Body of pancreas (tissue), 4 donors: ENCODE results near the gene DMD.

Experiments used
- POLR2A ChIP-seq, 3 donors: fragments of 450-650 bp; IDR thresholded peaks; one replicate each; pipeline ENCODE4 v1.6.1; 2016; ENCODE audit warnings: antibody characterized with exemption in 3 of 3, mild to moderate bottlenecking in 2 of 3
- TF ChIP-seq, protein P1 (sequence below), 7 experiments: fragments of 450-650 bp in 4 of 7; fragments of 200-600 bp in 3 of 7; sonication (generic) in 3 of 7; IDR thresholded peaks; one replicate each; pipeline ENCODE4 v1.5.1; 2016 to 2019; ENCODE audit warnings: antibody characterized with exemption in 7 of 7

DNA sequence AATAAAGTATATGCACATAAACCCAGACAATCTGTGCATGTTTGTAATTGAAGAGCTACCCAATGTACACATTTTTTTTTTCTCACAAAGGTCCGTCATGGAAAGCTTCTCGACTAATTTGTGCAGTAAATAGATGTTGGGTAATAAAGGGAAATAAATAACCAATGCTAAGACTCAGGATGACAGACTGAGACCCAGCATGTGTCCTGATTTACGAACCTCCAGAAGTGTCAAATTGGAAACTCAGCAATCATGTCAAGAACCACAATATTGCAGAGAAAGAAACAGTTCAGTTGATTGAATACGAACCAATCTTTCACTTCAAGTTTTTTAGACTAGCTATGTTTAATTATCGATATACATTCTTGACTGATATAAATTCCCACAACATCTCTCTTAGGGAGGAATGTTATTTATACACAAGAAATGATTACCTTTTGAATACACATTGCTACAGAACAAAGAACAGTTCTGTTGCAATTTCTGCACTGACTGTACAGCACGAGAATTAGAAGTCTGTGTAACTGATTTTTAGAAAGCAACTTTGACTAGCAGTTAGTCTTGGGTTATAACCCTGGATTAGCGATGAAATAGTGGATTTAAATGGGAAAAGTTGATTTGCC lies 1513.9 kb downstream of the DMD start:
- TF ChIP-seq, protein P1, sequence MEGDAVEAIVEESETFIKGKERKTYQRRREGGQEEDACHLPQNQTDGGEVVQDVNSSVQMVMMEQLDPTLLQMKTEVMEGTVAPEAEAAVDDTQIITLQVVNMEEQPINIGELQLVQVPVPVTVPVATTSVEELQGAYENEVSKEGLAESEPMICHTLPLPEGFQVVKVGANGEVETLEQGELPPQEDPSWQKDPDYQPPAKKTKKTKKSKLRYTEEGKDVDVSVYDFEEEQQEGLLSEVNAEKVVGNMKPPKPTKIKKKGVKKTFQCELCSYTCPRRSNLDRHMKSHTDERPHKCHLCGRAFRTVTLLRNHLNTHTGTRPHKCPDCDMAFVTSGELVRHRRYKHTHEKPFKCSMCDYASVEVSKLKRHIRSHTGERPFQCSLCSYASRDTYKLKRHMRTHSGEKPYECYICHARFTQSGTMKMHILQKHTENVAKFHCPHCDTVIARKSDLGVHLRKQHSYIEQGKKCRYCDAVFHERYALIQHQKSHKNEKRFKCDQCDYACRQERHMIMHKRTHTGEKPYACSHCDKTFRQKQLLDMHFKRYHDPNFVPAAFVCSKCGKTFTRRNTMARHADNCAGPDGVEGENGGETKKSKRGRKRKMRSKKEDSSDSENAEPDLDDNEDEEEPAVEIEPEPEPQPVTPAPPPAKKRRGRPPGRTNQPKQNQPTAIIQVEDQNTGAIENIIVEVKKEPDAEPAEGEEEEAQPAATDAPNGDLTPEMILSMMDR (IDR thresholded peaks at IDR 0.05) = no peak
- no peak for TF ChIP-seq POLR2A (IDR thresholded peaks at IDR 0.05)
